NCI-H128 (cell line): Measurements from ENCODE around the gene AGMAT.

Experiments
- DNase-seq: peaks from one replicate; lab custom pipeline; 2025; ENCODE audit not compliant: unreplicated experiment; lab: John Stamatoyannopoulos, UW

The AGMAT gene

GRCh38 chr1:15568387-15569073 lies 16.3 kb downstream of the AGMAT start:
- DNase-seq, result no peak

- DNase-seq, result no peak
Measured at GRCh38 chr1:15559189-15559810, 25.6 kb downstream of the AGMAT start.

- no peak for DNase-seq
Measured at GRCh38 chr1:15558516-15558915, 26.3 kb downstream of the AGMAT start.

GRCh38 chr1:15557594-15557993 lies 27.3 kb downstream of the AGMAT start:
- no peak for DNase-seq

- DNase-seq, result no peak
Measured at GRCh38 chr1:15557008-15557407, 27.8 kb downstream of the AGMAT start.

- DNase-seq, result no peak
Measured at GRCh38 chr1:15550573-15550972, 34.3 kb downstream of the AGMAT start.

GRCh38 chr1:15546641-15547040 lies 38.2 kb downstream of the AGMAT start:
- DNase-seq, result no peak

- no peak for DNase-seq
Measured at GRCh38 chr1:15543589-15544568, 41.0 kb downstream of the AGMAT start.

- DNase-seq, result no peak
Measured at GRCh38 chr1:15543251-15543588, 41.6 kb downstream of the AGMAT start.

GRCh38 chr1:15542388-15543250 lies 42.2 kb downstream of the AGMAT start:
- no peak for DNase-seq

GRCh38 chr1:15541231-15541792 lies 43.5 kb downstream of the AGMAT start:
- DNase-seq, result no peak

GRCh38 chr1:15540186-15540585 lies 44.7 kb downstream of the AGMAT start:
- no peak for DNase-seq

GRCh38 chr1:15538771-15539170 lies 46.1 kb downstream of the AGMAT start:
- no peak for DNase-seq

GRCh38 chr1:15531682-15532081 lies 53.2 kb downstream of the AGMAT start:
- no peak for DNase-seq

- DNase-seq, result no peak
Measured at GRCh38 chr1:15531003-15531402, 53.8 kb downstream of the AGMAT start.

- peak; percentile 100 for DNase-seq
Measured at GRCh38 chr1:15526490-15527339, 58.1 kb downstream of the AGMAT start, which contains the start of gene DNAJC16. Gene DNAJC16, plus strand, starts transcription at chr1:15526848. Its CDS starts 2,258 bp downstream, at chr1:15529106.

- no peak for DNase-seq
Measured at GRCh38 chr1:15526021-15526489, 58.8 kb downstream of the AGMAT start.

- no peak for DNase-seq
Measured at GRCh38 chr1:15525050-15526020, 59.5 kb downstream of the AGMAT start.
